HG02870 (cell line): Measurements from ENCODE around the gene HOOK1.

Source experiments
- ATAC-seq: cut with Tn5 transposase; IDR thresholded peaks from one replicate; pipeline ENCODE4 v1.9.1; 2021; ENCODE audit warnings: mild to moderate bottlenecking, moderate library complexity; ENCODE audit not compliant: unreplicated experiment

HOOK1 gene

GRCh38 chr1:59814901-59815825, at the start of gene HOOK1:
Gene HOOK1, plus strand, starts transcription at chr1:59814949. Its CDS starts 169 bp downstream, at chr1:59815118.
- ATAC-seq, result peak; percentile 21

GRCh38 chr1:59765011-59765730, 49.6 kb upstream of the HOOK1 start:
- no peak for ATAC-seq

- ATAC-seq, result no peak
These were observed 48.4 kb upstream of the HOOK1 start for GRCh38 chr1:59766227-59766855.

GRCh38 chr1:59767119-59767518, 47.6 kb upstream of the HOOK1 start:
- ATAC-seq, result no peak

GRCh38 chr1:59768792-59769735, 45.7 kb upstream of the HOOK1 start:
- no peak for ATAC-seq

GRCh38 chr1:59769736-59770095, 45.0 kb upstream of the HOOK1 start:
- no peak for ATAC-seq

GRCh38 chr1:59771361-59771760, 43.4 kb upstream of the HOOK1 start:
- no peak for ATAC-seq

GRCh38 chr1:59775480-59775879, 39.3 kb upstream of the HOOK1 start:
- ATAC-seq, result no peak

- no peak for ATAC-seq
These were observed 37.5 kb upstream of the HOOK1 start for GRCh38 chr1:59776960-59777852.

- no peak for ATAC-seq
These were observed 34.8 kb upstream of the HOOK1 start for GRCh38 chr1:59779949-59780348.

- ATAC-seq, result no peak
These were observed 25.9 kb upstream of the HOOK1 start for GRCh38 chr1:59788825-59789224.

- no peak for ATAC-seq
These were observed 16.1 kb upstream of the HOOK1 start for GRCh38 chr1:59798600-59798999.

GRCh38 chr1:59803458-59804038, 11.2 kb upstream of the HOOK1 start:
- no peak for ATAC-seq

- no peak for ATAC-seq
These were observed 10.4 kb upstream of the HOOK1 start for GRCh38 chr1:59804301-59804700.

- no peak for ATAC-seq
These were observed 9.2 kb upstream of the HOOK1 start for GRCh38 chr1:59805554-59805953.

GRCh38 chr1:59814180-59814900, 409 bp upstream of the HOOK1 start:
- peak; percentile 98 for ATAC-seq

- ATAC-seq, result no peak
These were observed 1.1 kb downstream of the HOOK1 start for GRCh38 chr1:59815892-59816291.

GRCh38 chr1:59816318-59816878, 1.6 kb downstream of the HOOK1 start:
- no peak for ATAC-seq
